Astrocyte of the spinal cord (primary cell): Measurements from ENCODE around the gene SNX4.
A peak's percentile ranks its signal among the peaks of the same experiment; 100 is the strongest.
"Not testable (repeated sequence)": the region's sequence is repeated elsewhere in the genome, so short reads cannot be mapped to it uniquely, and the experiment has no call there.

ENCODE experiments used
- DNase-seq: peaks from one replicate; pipeline ENCODE4 v3.0.0; 2011; ENCODE audit warnings: low read depth, low spot score
- H3K4me3 ChIP-seq: 2 replicates; pipeline ENCODE4 v1.5.1; 2011; ENCODE audit warnings: low read depth, mild to moderate bottlenecking, low read length, moderate library complexity
- in situ Hi-C: cut with HindIII; loops from 2 replicates; pipeline ENCODE4 v1.10.0; 2017; ENCODE audit warnings: low sequenced_read_pairs
- TF ChIP-seq, protein P1 (sequence below): IDR thresholded peaks from 2 replicates; pipeline ENCODE4 v1.5.1; 2012; ENCODE audit warnings: low read depth, mild to moderate bottlenecking, low read length, inconsistent platforms

SNX4 gene

DNA sequence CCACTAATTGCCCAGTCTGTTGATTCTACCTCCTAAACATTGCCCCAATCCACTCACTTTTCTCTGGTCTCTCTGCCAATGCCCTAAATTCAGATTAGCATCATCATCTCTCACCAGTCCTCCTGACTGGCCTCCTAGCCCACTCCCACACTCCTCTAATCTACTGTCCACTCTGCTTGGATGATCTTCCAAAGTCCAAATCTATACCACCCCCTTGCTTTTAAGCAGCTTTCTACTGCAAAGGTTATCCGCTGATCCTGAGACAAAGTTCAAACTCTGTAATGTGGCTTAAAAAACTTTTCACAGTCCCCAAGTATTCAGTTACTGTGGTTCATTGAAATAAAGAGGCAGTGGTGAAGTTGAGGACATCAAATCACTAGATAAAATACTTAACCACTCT lies 37.6 kb downstream of the SNX4 start:
- no peak overlapping the region for H3K4me3 ChIP-seq
- TF ChIP-seq, protein P1, sequence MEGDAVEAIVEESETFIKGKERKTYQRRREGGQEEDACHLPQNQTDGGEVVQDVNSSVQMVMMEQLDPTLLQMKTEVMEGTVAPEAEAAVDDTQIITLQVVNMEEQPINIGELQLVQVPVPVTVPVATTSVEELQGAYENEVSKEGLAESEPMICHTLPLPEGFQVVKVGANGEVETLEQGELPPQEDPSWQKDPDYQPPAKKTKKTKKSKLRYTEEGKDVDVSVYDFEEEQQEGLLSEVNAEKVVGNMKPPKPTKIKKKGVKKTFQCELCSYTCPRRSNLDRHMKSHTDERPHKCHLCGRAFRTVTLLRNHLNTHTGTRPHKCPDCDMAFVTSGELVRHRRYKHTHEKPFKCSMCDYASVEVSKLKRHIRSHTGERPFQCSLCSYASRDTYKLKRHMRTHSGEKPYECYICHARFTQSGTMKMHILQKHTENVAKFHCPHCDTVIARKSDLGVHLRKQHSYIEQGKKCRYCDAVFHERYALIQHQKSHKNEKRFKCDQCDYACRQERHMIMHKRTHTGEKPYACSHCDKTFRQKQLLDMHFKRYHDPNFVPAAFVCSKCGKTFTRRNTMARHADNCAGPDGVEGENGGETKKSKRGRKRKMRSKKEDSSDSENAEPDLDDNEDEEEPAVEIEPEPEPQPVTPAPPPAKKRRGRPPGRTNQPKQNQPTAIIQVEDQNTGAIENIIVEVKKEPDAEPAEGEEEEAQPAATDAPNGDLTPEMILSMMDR: no peak
- in situ Hi-C loops: no loop called here
- DNase-seq: no peak

DNA sequence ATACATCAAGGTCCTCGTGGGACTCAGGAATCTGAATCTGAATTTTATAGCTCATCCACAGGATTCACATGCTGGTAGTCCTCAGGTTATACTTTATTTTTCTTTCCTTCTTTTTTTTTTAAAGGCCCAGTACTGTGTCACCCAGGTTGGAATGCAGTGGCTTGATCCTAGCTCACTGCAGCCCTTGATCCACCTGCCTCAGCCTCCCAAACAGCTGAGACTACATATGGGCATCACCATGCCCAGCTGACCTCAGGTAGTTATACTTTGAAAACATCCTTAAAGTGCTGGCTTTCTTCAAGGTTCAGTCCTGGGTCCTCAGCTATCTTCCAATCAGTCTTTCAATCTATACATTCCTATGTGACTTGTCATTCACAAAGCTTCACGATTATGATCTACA lies 38.2 kb downstream of the SNX4 start:
- DNase-seq: no peak
- TF ChIP-seq, protein P1: no peak
- in situ Hi-C loops: no loop called here
- H3K4me3 ChIP-seq: no peak overlapping the region

DNA sequence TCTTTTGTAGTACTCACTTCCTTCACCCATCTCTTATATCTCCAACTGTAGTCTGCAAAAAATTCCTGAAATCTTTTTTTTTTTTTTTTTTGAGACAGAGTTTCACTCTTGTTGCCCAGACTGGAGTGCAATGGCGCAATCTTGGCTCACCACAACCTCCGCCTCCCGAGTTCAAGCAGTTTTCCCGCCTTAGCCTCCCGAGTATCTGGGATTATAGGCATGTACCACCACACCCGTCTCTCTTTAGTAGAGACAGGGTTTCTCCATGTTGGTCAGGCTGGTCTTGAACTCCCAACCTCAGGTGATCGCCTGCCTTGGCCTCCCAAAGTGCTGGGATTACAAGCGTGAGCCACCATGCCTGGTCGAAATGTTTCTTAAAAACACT lies 38.6 kb downstream of the SNX4 start:
- in situ Hi-C loops, H3K4me3 ChIP-seq, DNase-seq: not testable (repeated sequence)

DNA sequence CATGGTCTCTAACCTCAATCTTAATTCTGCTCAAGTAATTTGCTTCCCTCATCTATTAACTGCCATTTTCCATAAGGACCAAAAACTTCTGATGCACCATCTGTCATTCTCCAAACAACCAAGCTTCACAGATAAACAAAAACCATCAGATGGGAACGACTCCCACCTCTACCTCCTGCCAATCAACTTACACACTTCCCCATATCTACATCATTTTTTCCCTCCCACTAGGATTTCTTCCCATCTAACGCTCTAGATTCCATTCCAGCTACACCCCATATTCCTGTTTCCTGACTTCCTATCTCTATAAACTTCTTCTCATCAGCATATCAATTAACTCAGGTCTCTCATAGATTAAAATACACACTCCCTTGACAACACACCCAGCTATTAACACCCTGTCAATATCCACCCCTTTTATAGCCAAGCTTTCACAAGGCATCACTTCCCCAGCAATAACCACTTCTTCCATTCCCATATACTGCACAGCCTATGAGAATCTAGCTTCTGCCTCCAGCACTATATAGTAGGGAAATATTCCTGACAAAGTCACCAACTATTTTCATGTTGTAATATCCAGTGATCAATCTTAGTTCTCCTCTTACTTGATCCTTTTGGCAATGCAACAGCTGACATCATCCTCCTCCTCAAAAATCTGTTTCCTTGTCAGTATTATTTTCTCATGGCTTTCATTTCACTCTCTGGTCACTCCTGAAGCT lies 39.2 kb downstream of the SNX4 start:
- in situ Hi-C loops: no loop called here
- TF ChIP-seq, protein P1: no peak
- no peak overlapping the region for H3K4me3 ChIP-seq
- no peak for DNase-seq

DNA sequence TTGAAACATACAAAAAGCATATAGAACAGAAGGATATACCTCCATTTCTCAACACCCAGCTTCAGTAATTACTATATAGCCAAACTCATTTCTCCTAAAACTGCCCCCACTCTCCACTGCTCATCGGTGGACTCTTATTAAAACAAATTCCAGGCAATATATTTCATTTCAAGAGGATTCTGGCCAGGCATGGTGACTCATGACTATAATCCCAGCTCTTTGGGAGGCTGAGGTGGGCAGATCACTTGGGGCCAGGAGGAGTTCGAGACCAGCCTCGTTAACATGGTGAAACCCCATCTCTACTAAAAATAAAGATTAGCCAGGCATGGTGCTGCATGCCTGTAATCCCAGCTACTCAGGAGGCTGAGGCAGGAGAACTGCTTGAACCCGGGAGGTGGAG lies 40.9 kb downstream of the SNX4 start:
- DNase-seq: no peak
- TF ChIP-seq, protein P1: no peak
- in situ Hi-C loops: no loop called here
- no peak overlapping the region for H3K4me3 ChIP-seq

DNA sequence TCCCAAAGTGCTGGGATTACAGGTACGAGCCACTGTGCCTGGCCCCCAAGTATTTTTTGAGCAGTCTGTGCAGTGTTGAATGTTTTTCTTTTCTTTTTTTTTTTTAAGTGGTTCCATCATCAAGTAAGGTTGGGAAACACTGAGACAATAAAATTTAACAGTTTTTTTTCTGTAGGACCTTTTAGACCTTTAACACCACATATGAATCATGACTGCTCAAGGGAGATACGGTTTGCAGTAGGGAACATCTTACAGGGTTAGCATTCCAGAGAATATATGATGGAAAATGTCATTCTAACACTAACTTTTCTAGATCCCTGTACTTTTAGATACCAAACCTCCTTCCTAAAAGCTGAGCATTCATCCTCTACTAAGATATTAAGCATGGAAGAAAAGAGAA lies 41.7 kb downstream of the SNX4 start:
- DNase-seq: peak; percentile 20
- TF ChIP-seq, protein P1: no peak
- in situ Hi-C loops: no loop called here
- no peak overlapping the region for H3K4me3 ChIP-seq

DNA sequence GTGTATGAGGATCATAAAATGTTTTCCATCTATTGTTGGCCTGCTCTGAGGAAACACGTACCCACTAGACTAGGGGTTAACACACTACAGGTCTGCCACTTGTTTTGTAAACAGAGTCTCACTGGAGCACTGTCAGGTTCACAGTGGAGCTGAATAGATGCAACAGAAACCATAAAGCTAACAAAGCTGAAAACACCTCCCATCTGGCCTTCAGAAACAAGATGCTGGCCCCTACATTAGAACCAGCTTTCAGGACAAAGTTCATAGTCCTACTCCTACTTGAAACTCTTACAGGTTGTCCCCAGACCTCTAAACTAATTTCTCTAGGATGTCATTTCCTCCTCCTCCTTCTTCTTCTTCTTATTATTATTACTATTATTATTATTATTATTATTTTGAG lies 42.3 kb downstream of the SNX4 start:
- DNase-seq: no peak
- in situ Hi-C loops: no loop called here
- H3K4me3 ChIP-seq: no peak overlapping the region
- TF ChIP-seq, protein P1: no peak
